A549 (cell line): ENCODE measurements around the gene MAMLD1. TPM values are rescaled to one million over a fixed set of nuclear protein-coding genes. Genes with fewer than 3 reads are reported as not detected.

Source experiments
- ATAC-seq, 2 experiments: fragments of 200-7000 bp in 1 of 2; fragments of >200 bp in 1 of 2; cut with Nextera tagmentation in 1 of 2; cut with Tn5 transposase in 1 of 2; 3 replicates each; pipeline versions ENCODE4 v1.8.0 to v1.9.1; 2018 to 2020; ENCODE audit warnings: mild to moderate bottlenecking in 1 of 2, moderate library complexity in 1 of 2
- CTCF ChIA-PET: fragments of 300-600 bp; sonication (Branson Sonifier 250); formaldehyde crosslinking; extraction: SDS; loops from one replicate; lab custom pipeline; 2021; ENCODE audit warnings: antibody characterized with exemption, inconsistent platforms; lab: Yijun Ruan, JAX
- POLR2A ChIA-PET: fragments of 350-600 bp; formaldehyde crosslinking; extraction: SDS; loops from one replicate; lab custom pipeline; 2021; ENCODE audit warnings: antibody characterized with exemption, inconsistent platforms; lab: Yijun Ruan, JAX
- DNase-seq, 2 experiments: peaks; one replicate each; pipeline versions ENCODE4 v3.0.0 to v3.0.0-alpha.2; 2011 to 2016; ENCODE audit warnings: low read depth in 1 of 2, low spot score in 1 of 2
- FAIRE-seq: peaks from 2 replicates; lab custom pipeline; 2011; peaks lifted over from hg19 to GRCh38; lab: Jason Lieb, UNC
- H3K27ac ChIP-seq, 2 experiments: fragments of >200 bp; sonication (Bioruptor Twin); formaldehyde crosslinking; 3 replicates each; pipeline ENCODE4 v1.5.1; 2016 to 2017
- H3K4me1 ChIP-seq: fragments of >200 bp; sonication (Bioruptor Twin); formaldehyde crosslinking; 3 replicates; pipeline ENCODE4 v1.6.1; 2016
- H3K4me2 ChIP-seq: fragments of >200 bp; sonication (Bioruptor Twin); formaldehyde crosslinking; 3 replicates; pipeline ENCODE4 v1.6.1; 2016
- H3K4me3 ChIP-seq: fragments of >200 bp; sonication (Bioruptor Twin); formaldehyde crosslinking; 3 replicates; pipeline ENCODE4 v1.5.1; 2016
- H3K9me3 ChIP-seq: fragments of >200 bp; sonication (Bioruptor Twin); formaldehyde crosslinking; 3 replicates; pipeline ENCODE4 v1.6.1; 2016
- BHLHE40 ChIP-seq: IDR thresholded peaks from 2 replicates; pipeline ENCODE4 v1.6.1; 2012; ENCODE audit warnings: low read depth, low read length, inconsistent platforms
- CBX8 ChIP-seq: fragments of 200-600 bp; sonication (generic); IDR thresholded peaks from 2 replicates; pipeline ENCODE4 v1.6.1; 2016
- CHD2 ChIP-seq: fragments of 150-350 bp; IDR thresholded peaks from 2 replicates; pipeline ENCODE4 v1.6.1; 2014; ENCODE audit warnings: low read length; ENCODE audit not compliant: partially characterized antibody
- CHD4 ChIP-seq: fragments of 200-600 bp; sonication (generic); IDR thresholded peaks from 2 replicates; pipeline ENCODE4 v1.6.1; 2016; ENCODE audit warnings: antibody characterized with exemption, mild to moderate bottlenecking, borderline replicate concordance
- ESRRA ChIP-seq: fragments of 150-350 bp; IDR thresholded peaks from 2 replicates; pipeline ENCODE4 v1.6.1; 2014; ENCODE audit warnings: mild to moderate bottlenecking, low read length, borderline replicate concordance
- FOSB ChIP-seq: fragments of 250-450 bp; sonication (Bioruptor Pico); IDR thresholded peaks from 2 replicates; pipeline ENCODE4 v1.5.0; 2020; ENCODE audit warnings: mild to moderate bottlenecking, moderate library complexity
- FOSL2 ChIP-seq, 2 experiments: fragments of 450-650 bp in 1 of 2; fragments of >200 bp in 1 of 2; sonication (Bioruptor Twin) in 1 of 2; formaldehyde crosslinking; IDR thresholded peaks; 2 replicates each; pipeline versions ENCODE4 v1.5.0 to v1.6.1; 2016 to 2020; ENCODE audit warnings: mild to moderate bottlenecking in 1 of 2, moderate library complexity in 1 of 2
- FOXS1 ChIP-seq: fragments of 250-450 bp; sonication (Bioruptor Pico); IDR thresholded peaks from 2 replicates; pipeline ENCODE4 v1.5.0; 2020; ENCODE audit warnings: mild to moderate bottlenecking, moderate library complexity
- HDAC2 ChIP-seq: fragments of 200-600 bp; sonication (generic); IDR thresholded peaks from 2 replicates; pipeline ENCODE4 v1.6.1; 2016
- HEYL ChIP-seq: fragments of 250-450 bp; sonication (Bioruptor Pico); IDR thresholded peaks from 2 replicates; pipeline ENCODE4 v1.8.0; 2021; ENCODE audit warnings: mild to moderate bottlenecking, moderate library complexity
- HOXA7 ChIP-seq: fragments of 250-450 bp; sonication (Bioruptor Pico); IDR thresholded peaks from 2 replicates; pipeline ENCODE4 v1.5.0; 2020; ENCODE audit warnings: mild to moderate bottlenecking, moderate library complexity
- JUN ChIP-seq, 2 experiments: fragments of >200 bp; sonication (Bioruptor Twin); formaldehyde crosslinking; IDR thresholded peaks; 2 replicates in 1 of 2; 3 replicates in 1 of 2; pipeline ENCODE4 v1.6.1; 2016 to 2017
- NFE2L2 ChIP-seq: fragments of 150-350 bp; conservative IDR thresholded peaks from 2 replicates; pipeline ENCODE4 v1.6.1; 2014; ENCODE audit warnings: low read length
- RARB ChIP-seq: fragments of 250-450 bp; sonication (Bioruptor Pico); IDR thresholded peaks from 2 replicates; pipeline ENCODE4 v1.8.0; 2021; ENCODE audit warnings: mild to moderate bottlenecking, moderate library complexity
- RCOR1 ChIP-seq: fragments of 150-350 bp; IDR thresholded peaks from 2 replicates; pipeline ENCODE4 v1.6.1; 2014; ENCODE audit warnings: antibody characterized with exemption, low read length, low read depth
- RFX5 ChIP-seq: fragments of 450-650 bp; IDR thresholded peaks from 2 replicates; pipeline ENCODE4 v1.7.1; 2014; ENCODE audit warnings: antibody characterized with exemption, mild to moderate bottlenecking, moderate library complexity
- RNF2 ChIP-seq: fragments of 200-600 bp; sonication (generic); IDR thresholded peaks from 2 replicates; pipeline ENCODE4 v1.6.1; 2016; ENCODE audit warnings: low read depth, mild to moderate bottlenecking, antibody characterized with exemption, moderate library complexity, borderline replicate concordance
- TP53 ChIP-seq: fragments of 250-450 bp; sonication (Bioruptor Pico); IDR thresholded peaks from 2 replicates; pipeline ENCODE4 v1.5.0; 2021; ENCODE audit warnings: mild to moderate bottlenecking, moderate library complexity
- ZNF302 ChIP-seq: fragments of 250-450 bp; sonication (Bioruptor Pico); IDR thresholded peaks from 2 replicates; pipeline ENCODE4 v1.9.0; 2021; ENCODE audit warnings: inconsistent platforms, mild to moderate bottlenecking, moderate library complexity
- WGBS: methylation state at CpG from one replicate; pipeline ENCODE4 v1.1.6; 2017; ENCODE audit errors: missing lambda C conversion rate; 5-methylcytosine and 5-hydroxymethylcytosine counted together
- polyA plus RNA-seq, 4 experiments: library from polyadenylated mRNA; depleted of rRNA in 3 of 4; stranded (reverse); fragments of >200 nt; fragmentation: RNase III in 1 of 4; extraction: RNeasy Plus Mini Kit Qiagen cat#74134 plus additional on column Dnase treatment in 1 of 4; gene quantifications; 2 replicates in 3 of 4; 3 replicates in 1 of 4; pipeline ENCODE4 v1.2.3, GENCODE V29; 2011 to 2017
- TF ChIP-seq, protein P1 (sequence below): fragments of >200 bp; sonication (Bioruptor Twin); formaldehyde crosslinking; IDR thresholded peaks from 2 replicates; pipeline ENCODE4 v1.6.1; 2016
- TF ChIP-seq, protein P2 (sequence below): fragments of >200 bp; sonication (Bioruptor Twin); formaldehyde crosslinking; IDR thresholded peaks from 3 replicates; pipeline ENCODE4 v1.6.1; 2016
- TF ChIP-seq, protein P3 (sequence below): IDR thresholded peaks from 2 replicates; pipeline ENCODE4 v1.6.1; 2012
- TF ChIP-seq, protein P4 (sequence below): fragments of 200-600 bp; sonication (generic); IDR thresholded peaks from 2 replicates; pipeline ENCODE4 v1.6.1; 2016; ENCODE audit warnings: antibody characterized with exemption, mild to moderate bottlenecking, moderate library complexity

MAMLD1 gene
- polyA plus RNA-seq, 2 of the 4 experiments (the other 2 are of a cell fraction) = 1.2 to 2.3 TPM

DNA sequence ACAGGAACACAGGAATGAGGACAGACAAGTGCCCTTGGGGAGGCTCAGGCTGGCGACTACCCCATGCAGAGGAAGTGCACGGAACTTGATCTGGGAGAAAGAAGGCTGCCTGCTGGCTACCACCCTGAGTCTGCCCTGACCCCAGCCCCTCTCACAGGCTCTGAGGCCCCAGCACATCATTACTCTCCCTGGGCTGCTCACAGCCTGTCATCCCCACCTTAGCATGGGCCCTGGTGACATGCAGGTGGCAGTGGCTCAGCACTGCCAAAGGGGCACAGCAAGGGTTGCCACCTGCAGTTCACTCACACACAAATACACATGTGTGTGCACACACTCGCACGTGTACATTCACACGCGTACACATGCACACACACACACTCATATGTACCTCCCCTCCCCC, 26.1 kb upstream of the MAMLD1 start:
- TF ChIP-seq RFX5 = no peak
- no peak for TF ChIP-seq FOSL2 (IDR thresholded peaks at IDR 0.05)
- no peak for TF ChIP-seq FOSL2 (CRISPR knock-in tag; IDR thresholded peaks at IDR 0.05)
- no peak for TF ChIP-seq HEYL
- no peak for TF ChIP-seq CHD4
- no peak for TF ChIP-seq RCOR1
- TF ChIP-seq ESRRA = no peak
- TF ChIP-seq, protein P1, sequence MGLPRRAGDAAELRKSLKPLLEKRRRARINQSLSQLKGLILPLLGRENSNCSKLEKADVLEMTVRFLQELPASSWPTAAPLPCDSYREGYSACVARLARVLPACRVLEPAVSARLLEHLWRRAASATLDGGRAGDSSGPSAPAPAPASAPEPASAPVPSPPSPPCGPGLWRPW = no peak
- TF ChIP-seq, protein P2, sequence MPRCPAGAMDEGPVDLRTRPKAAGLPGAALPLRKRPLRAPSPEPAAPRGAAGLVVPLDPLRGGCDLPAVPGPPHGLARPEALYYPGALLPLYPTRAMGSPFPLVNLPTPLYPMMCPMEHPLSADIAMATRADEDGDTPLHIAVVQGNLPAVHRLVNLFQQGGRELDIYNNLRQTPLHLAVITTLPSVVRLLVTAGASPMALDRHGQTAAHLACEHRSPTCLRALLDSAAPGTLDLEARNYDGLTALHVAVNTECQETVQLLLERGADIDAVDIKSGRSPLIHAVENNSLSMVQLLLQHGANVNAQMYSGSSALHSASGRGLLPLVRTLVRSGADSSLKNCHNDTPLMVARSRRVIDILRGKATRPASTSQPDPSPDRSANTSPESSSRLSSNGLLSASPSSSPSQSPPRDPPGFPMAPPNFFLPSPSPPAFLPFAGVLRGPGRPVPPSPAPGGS = no peak
- TF ChIP-seq, all 56 proteins: peak for 0
- DNase-seq (no peak), FAIRE-seq (no peak), ATAC-seq (no peak)
- Histone ChIP-seq H3K4me3 (no peak overlapping the region), H3K4me1 (no peaks in the 10 kb centered on the region), H3K4me2 (no peak overlapping the region), H3K9me3 (no peaks in the 10 kb centered on the region), H3K27ac (no peak overlapping the region)
- WGBS = 87% methylated on average over 5 of the region's 6 CpGs
- ChIA-PET CTCF (no interaction called here), POLR2A (no interaction called here)

DNA sequence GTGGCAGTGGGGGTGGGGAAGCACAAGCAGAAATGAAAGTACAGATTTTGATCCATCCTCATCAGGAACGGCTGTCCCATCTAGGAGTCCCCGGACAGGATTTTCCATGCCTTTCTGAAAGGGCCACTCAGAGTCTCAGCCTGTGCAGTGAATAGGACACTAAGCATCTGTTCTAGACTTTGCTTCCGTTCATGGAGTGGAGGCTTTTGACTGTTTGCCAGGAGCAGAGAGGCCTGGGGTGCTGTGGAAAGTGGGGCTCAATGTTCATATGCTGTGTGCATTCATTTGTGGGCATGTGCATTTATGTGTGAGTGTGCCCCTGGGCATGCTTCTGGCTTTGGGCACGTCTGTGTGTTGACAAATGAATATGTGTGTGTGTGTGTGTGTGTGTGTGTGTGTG, 25.6 kb upstream of the MAMLD1 start:
- no peak for FAIRE-seq
- Histone ChIP-seq H3K4me1 (no peaks in the 10 kb centered on the region), H3K9me3 (no peaks in the 10 kb centered on the region), H3K4me3 (no peak overlapping the region), H3K27ac (no peak overlapping the region), H3K4me2 (no peak overlapping the region)
- POLR2A ChIA-PET = no interaction called here
- CTCF ChIA-PET = no interaction called here
- WGBS = 53% methylated on average over 4 of the region's 4 CpGs
- no peak for ATAC-seq
- TF ChIP-seq, protein P3, sequence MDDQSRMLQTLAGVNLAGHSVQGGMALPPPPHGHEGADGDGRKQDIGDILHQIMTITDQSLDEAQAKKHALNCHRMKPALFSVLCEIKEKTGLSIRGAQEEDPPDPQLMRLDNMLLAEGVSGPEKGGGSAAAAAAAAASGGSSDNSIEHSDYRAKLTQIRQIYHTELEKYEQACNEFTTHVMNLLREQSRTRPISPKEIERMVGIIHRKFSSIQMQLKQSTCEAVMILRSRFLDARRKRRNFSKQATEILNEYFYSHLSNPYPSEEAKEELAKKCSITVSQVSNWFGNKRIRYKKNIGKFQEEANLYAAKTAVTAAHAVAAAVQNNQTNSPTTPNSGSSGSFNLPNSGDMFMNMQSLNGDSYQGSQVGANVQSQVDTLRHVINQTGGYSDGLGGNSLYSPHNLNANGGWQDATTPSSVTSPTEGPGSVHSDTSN = no peak
- TF ChIP-seq, protein P2 = no peak
- TF ChIP-seq ZNF302 (CRISPR knock-in tag) (no peak), RARB (CRISPR knock-in tag) (no peak), CBX8 (no peak), ESRRA (no peak), FOSB (CRISPR knock-in tag) (no peak), FOXS1 (CRISPR knock-in tag) (no peak), HDAC2 (no peak), JUN (IDR thresholded peaks at IDR 0.05) (no peak), TP53 (CRISPR knock-in tag) (no peak), RNF2 (no peak), NFE2L2 (no peak), HOXA7 (CRISPR knock-in tag) (no peak), CHD2 (no peak), BHLHE40 (no peak)
- TF ChIP-seq, protein P4, sequence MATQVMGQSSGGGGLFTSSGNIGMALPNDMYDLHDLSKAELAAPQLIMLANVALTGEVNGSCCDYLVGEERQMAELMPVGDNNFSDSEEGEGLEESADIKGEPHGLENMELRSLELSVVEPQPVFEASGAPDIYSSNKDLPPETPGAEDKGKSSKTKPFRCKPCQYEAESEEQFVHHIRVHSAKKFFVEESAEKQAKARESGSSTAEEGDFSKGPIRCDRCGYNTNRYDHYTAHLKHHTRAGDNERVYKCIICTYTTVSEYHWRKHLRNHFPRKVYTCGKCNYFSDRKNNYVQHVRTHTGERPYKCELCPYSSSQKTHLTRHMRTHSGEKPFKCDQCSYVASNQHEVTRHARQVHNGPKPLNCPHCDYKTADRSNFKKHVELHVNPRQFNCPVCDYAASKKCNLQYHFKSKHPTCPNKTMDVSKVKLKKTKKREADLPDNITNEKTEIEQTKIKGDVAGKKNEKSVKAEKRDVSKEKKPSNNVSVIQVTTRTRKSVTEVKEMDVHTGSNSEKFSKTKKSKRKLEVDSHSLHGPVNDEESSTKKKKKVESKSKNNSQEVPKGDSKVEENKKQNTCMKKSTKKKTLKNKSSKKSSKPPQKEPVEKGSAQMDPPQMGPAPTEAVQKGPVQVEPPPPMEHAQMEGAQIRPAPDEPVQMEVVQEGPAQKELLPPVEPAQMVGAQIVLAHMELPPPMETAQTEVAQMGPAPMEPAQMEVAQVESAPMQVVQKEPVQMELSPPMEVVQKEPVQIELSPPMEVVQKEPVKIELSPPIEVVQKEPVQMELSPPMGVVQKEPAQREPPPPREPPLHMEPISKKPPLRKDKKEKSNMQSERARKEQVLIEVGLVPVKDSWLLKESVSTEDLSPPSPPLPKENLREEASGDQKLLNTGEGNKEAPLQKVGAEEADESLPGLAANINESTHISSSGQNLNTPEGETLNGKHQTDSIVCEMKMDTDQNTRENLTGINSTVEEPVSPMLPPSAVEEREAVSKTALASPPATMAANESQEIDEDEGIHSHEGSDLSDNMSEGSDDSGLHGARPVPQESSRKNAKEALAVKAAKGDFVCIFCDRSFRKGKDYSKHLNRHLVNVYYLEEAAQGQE = no peak
- no peak for DNase-seq
